NCI-H2227 treated with DMSO at 0.1 percent for 48 hours (cell line): Measurements from ENCODE around the gene CBFA2T2.
"Not testable (repeated sequence)": the region's sequence is repeated elsewhere in the genome, so short reads cannot be mapped to it uniquely, and the experiment has no call there.

Source experiments
- DNase-seq: peaks from one replicate; lab custom pipeline; 2025; lab: John Stamatoyannopoulos, UW

Gene CBFA2T2

DNA sequence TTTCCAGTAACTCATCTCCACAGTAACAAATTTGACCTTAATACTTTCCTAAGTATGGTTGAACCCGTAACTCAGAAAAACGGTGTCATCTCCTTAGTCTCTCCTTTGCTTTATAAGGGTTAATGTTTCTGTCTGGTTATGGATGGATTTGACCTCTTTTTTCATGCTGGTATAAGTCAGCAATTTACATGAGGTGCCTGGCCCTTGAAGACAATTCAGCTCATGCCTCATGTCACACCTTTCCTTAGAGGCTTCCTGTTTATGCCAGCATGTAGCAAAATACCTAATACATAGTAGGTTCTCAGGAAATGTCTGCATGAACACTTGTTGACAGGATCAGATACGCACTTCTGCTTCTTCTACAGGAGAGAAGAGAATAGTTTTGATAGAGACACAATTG lies 134.5 kb downstream of the CBFA2T2 start:
- no peak for DNase-seq

- no peak for DNase-seq
These were observed 136.3 kb downstream of the CBFA2T2 start for GRCh38 chr20:33626190-33626589.

- no peak for DNase-seq
These were observed 137.8 kb downstream of the CBFA2T2 start for GRCh38 chr20:33627577-33628216.

GRCh38 chr20:33629533-33629932 lies 139.6 kb downstream of the CBFA2T2 start:
- DNase-seq: no peak

GRCh38 chr20:33629979-33630378 lies 140.1 kb downstream of the CBFA2T2 start:
- DNase-seq: no peak

DNA sequence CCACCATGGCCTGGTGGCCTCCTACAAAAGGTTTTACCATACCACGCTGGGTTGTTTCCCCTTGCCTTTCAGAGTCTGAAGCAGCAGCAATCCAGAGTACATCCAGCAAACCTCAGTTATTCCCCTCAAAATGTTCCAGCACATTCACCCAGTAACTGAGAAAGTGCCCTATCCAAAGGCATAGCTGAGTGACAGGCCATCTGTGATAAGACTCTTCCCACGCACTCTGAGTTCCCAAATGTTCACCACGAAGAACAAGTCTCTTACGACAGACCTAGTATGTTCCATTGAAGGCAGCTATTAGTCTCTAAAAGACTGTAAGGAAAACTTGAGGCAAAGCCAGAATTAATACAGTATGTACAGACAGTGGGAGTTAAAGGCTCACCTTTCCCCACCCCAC lies 140.6 kb downstream of the CBFA2T2 start:
- DNase-seq: no peak

GRCh38 chr20:33631910-33632309 lies 142.0 kb downstream of the CBFA2T2 start:
- DNase-seq: not testable (repeated sequence)

DNA sequence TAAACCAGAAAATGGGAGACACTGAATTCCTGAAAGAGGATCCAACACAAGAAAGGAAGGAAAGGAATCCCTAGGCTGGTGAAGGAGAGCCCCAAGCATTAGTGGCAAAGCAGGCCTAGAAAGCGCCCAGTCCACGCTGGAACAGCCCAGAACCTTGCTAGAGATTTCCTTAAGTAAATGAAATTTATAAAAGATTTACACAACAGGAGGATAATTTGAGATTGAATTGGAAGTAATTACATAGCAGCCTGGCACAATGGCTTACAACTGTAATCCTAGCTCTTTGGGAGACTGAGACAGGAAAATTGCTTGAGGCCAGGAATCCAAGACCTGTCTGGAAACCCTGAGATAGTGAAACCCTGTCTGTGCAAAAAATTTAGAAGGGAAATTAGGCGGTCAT lies 145.4 kb downstream of the CBFA2T2 start:
- DNase-seq: peak; percentile 64

DNA sequence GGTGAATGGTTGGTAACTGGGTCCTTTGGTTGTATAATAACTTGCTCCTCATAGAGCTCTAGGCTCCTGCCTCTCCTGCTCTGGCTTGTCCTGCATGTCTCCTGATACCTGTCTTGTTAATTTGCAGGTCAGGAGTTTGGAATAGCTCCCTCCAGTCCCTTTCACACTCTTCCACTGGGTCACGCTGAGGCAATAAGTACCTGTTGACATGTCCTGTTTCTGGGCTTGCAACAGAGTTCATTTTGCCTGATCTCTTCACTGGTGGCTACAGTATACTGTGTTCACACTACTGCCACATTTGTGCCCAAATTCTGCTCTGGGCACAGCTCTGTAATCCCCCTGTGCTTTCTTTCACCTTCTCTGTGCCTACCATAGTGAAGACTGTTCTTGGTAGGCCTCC lies 146.9 kb downstream of the CBFA2T2 start:
- no peak for DNase-seq

- no peak for DNase-seq
These were observed 150.4 kb downstream of the CBFA2T2 start for GRCh38 chr20:33640287-33640686.

- no peak for DNase-seq
These were observed 154.6 kb downstream of the CBFA2T2 start for GRCh38 chr20:33644313-33645071.

DNA sequence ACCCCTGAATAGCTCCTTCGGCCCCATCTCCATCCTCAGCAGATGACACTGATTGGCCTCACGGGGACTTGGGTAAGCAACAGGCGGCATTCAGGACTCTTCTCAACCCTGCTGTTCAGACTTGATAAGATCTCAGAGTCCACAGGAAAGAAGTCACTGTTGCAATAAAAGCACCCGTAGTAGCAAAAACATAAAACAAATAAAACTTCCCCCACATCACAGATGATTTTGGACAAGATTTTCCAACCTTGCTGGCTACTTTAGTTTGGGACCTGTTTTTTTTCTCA lies 155.1 kb downstream of the CBFA2T2 start:
- DNase-seq: no peak

DNA sequence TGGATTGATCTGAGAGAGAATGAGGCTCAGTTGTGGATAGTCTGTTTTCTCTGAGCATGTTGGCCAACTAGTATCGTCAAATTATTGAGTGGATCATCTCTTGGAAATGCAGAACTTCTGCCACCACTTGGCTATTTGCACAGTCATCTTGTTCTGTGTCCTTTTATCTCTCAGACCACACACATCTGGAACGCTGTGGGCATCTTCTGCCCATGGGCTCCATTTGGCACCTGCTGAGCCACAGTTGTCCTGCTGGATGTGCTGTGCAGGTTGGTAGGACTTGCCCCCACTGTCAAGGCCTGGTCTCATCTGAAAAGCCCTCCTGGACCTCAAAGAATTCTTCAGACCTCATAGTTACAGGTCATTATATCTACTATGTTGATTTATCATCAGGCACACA lies 155.5 kb downstream of the CBFA2T2 start:
- DNase-seq: no peak

- DNase-seq: no peak
These were observed 156.3 kb downstream of the CBFA2T2 start for GRCh38 chr20:33646191-33646590.

DNA sequence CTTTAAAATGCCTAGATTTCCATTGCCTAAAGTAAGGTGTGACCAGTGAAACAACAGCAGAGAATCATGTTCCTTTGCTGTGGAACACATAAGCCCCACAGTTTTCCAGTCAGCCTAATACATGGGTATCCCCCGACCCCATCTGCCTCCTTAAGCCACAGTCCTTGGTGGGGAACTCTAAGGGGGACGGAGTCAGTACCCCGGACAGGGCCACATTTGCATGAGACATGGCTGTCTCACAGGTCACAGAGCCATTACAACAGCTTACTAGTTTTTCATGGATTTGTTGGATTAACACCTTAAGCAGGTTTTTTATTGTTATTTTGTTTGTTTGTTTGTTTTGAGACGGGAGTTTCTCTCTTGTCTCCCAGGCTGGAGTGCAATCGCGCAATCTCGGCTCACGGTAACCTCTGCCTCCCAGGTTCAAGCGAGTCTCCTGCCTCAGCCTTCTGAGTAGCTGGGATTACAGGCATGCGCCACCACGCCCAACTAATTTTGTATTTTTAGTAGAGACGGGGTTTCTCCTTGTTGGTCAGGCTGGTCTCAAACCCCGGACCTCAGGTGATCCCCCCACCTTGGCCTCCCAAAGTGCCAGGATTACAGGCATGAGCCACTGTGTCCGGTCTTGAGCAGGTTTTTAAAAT lies 157.2 kb downstream of the CBFA2T2 start:
- not testable (repeated sequence) for DNase-seq

- no peak for DNase-seq
These were observed 157.9 kb downstream of the CBFA2T2 start for GRCh38 chr20:33647603-33648395.

GRCh38 chr20:33648396-33649004 lies 158.6 kb downstream of the CBFA2T2 start:
- no peak for DNase-seq

GRCh38 chr20:33649201-33649681 lies 159.3 kb downstream of the CBFA2T2 start:
- peak; percentile 47 for DNase-seq

DNA sequence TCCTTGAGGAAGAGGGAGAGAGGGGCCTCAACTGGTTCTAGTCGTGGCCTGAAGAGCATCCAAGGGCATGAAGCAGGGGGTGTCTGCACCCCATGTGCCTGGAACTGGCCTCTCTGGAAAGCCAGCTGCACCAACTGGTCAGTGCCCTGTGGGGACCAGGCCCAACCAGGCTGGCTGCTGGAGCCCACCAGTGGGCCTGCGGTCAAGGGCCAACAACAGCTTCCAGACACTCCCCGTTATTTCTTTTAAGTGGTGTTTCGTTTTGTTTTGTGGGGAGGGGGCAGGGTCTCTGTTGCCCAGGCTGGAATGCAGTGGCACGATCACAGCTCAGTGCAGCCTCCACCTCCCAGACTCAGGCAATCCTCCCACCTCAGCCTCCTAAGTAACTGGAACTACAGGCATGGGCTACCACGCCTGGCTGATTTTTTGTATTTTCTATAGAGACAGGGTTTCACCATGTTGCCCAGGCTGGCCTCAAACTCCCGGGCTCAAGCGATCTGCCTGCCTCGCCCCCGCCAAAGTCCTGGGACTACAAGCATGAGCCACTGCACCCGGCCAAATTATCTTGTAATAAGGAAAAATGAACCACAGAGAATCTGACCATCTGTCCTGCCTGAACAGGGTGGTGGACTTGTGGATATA lies 160.3 kb downstream of the CBFA2T2 start:
- no peak for DNase-seq

GRCh38 chr20:33650753-33651561 lies 161.1 kb downstream of the CBFA2T2 start:
- DNase-seq: no peak
